B cell (primary cell): ENCODE measurements around the gene SLC17A1. TPM values are rescaled to one million over a fixed set of nuclear protein-coding genes. Genes with fewer than 3 reads are reported as not detected.

Experiments used
- ATAC-seq: fragments of 200-7000 bp; cut with Tn5 transposase; one replicate; pipeline ENCODE4 v1.10.0; 2021; ENCODE audit warnings: low read depth, mild to moderate bottlenecking, moderate number of reproducible peaks, moderate library complexity
- CTCF ChIA-PET: fragments of 350-600 bp; sonication (Branson Sonifier 250); formaldehyde crosslinking; loops from one replicate; lab custom pipeline; 2021; ENCODE audit warnings: antibody characterized with exemption, inconsistent platforms; lab: Charles Lee
- POLR2A ChIA-PET: fragments of 350-600 bp; sonication (Branson Sonifier 250); formaldehyde crosslinking; loops from one replicate; lab custom pipeline; 2021; ENCODE audit warnings: antibody characterized with exemption; lab: Charles Lee
- DNase-seq: peaks from one replicate; pipeline ENCODE4 v3.0.0; 2013
- H2AFZ ChIP-seq: 2 replicates; pipeline ENCODE4 v1.6.1; 2012; ENCODE audit warnings: mild to moderate bottlenecking, low read depth, low read length; ENCODE audit not compliant: insufficient read depth, poor library complexity, severe bottlenecking
- H3K27ac ChIP-seq, 2 donors: 1 replicate in 1 of 2; 2 replicates in 1 of 2; pipeline ENCODE4 v1.5.1; 2012 to 2013; ENCODE audit warnings: low read length in 2 of 2, mild to moderate bottlenecking in 2 of 2, moderate library complexity in 1 of 2
- H3K27me3 ChIP-seq, 4 experiments: fragments of 200-600 bp in 1 of 4; sonication (generic) in 1 of 4; replicated peaks in 1 of 4; 1 replicate in 2 of 4; 2 replicates in 2 of 4; pipeline versions ENCODE4 v1.6.1 to v1.7.0; 2013 to 2016; ENCODE audit warnings: low read length in 3 of 4, mild to moderate bottlenecking in 2 of 4, mixed read lengths in 1 of 4, moderate library complexity in 1 of 4; ENCODE audit not compliant: insufficient read depth in 4 of 4, control insufficient read depth in 3 of 4; ENCODE audit errors: control extremely low read depth in 1 of 4
- H3K36me3 ChIP-seq, 2 experiments: replicated peaks in 1 of 2; 1 replicate in 1 of 2; 2 replicates in 1 of 2; pipeline versions ENCODE4 v1.6.1 to v1.7.1; 2013; ENCODE audit warnings: low read length in 1 of 2; ENCODE audit not compliant: insufficient read depth in 2 of 2, control insufficient read depth in 1 of 2; ENCODE audit errors: control extremely low read depth in 1 of 2, extremely low read depth in 1 of 2
- H3K4me1 ChIP-seq, 2 donors: fragments of 200-600 bp in 1 of 2; sonication (generic) in 1 of 2; 1 replicate in 1 of 2; 2 replicates in 1 of 2; pipeline versions ENCODE4 v1.5.1 to v1.6.1; 2013 to 2017; ENCODE audit warnings: low read length in 2 of 2; ENCODE audit not compliant: control insufficient read depth in 2 of 2, insufficient read depth in 2 of 2
- H3K4me2 ChIP-seq: replicated peaks from 2 replicates; pipeline ENCODE3; 2012; ENCODE audit warnings: mild to moderate bottlenecking, low read depth, low read length; ENCODE audit not compliant: poor library complexity, severe bottlenecking
- H3K4me3 ChIP-seq, 5 experiments: fragments of 200-600 bp in 1 of 5; sonication (generic) in 1 of 5; 1 replicate in 3 of 5; 2 replicates in 2 of 5; pipeline versions ENCODE4 v1.5.1 to v1.7.0; 2011 to 2016; ENCODE audit warnings: low read length in 4 of 5, mild to moderate bottlenecking in 4 of 5, low read depth in 2 of 5, control low read depth in 1 of 5, moderate library complexity in 1 of 5; ENCODE audit not compliant: insufficient read depth in 1 of 5; ENCODE audit errors: control extremely low read depth in 1 of 5, extremely low read depth in 1 of 5
- H3K79me2 ChIP-seq: fragments of 200-600 bp; sonication (generic); one replicate; pipeline ENCODE4 v1.6.0; 2016; ENCODE audit warnings: low read length; ENCODE audit not compliant: control insufficient read depth, insufficient read depth
- H3K9ac ChIP-seq: fragments of 200-600 bp; sonication (generic); 2 replicates; pipeline ENCODE4 v1.6.1; 2017; ENCODE audit warnings: mild to moderate bottlenecking, low read length, moderate library complexity
- H3K9me3 ChIP-seq, 3 donors: one replicate each; pipeline versions ENCODE4 v1.6.1 to v1.7.1; 2013; ENCODE audit warnings: low read length in 2 of 3; ENCODE audit not compliant: control insufficient read depth in 2 of 3, insufficient read depth in 1 of 3; ENCODE audit errors: control extremely low read depth in 1 of 3
- H4K20me1 ChIP-seq: 2 replicates; pipeline ENCODE4 v1.6.0; 2012; ENCODE audit warnings: mild to moderate bottlenecking, low read length; ENCODE audit not compliant: insufficient read depth, control insufficient read depth, poor library complexity, severe bottlenecking
- H3K27ac Mint-ChIP-seq: one replicate; pipeline ENCODE4 v1.8.0; 2021; ENCODE audit warnings: mixed read lengths
- H3K27me3 Mint-ChIP-seq: one replicate; pipeline ENCODE4 v1.8.0; 2021; ENCODE audit warnings: mixed read lengths
- H3K4me1 Mint-ChIP-seq: one replicate; pipeline ENCODE4 v1.8.0; 2021; ENCODE audit warnings: mixed read lengths
- H3K4me3 Mint-ChIP-seq: one replicate; pipeline ENCODE4 v1.8.0; 2021; ENCODE audit warnings: mixed read lengths
- H3K9me3 Mint-ChIP-seq: one replicate; pipeline ENCODE4 v1.8.0; 2022; ENCODE audit warnings: mixed read lengths; ENCODE audit not compliant: insufficient read depth
- CTCF ChIP-seq: fragments of 200-600 bp; IDR thresholded peaks from one replicate; pipeline ENCODE4 v1.8.0; 2022; ENCODE audit warnings: antibody characterized with exemption, mild to moderate bottlenecking
- EZH2 ChIP-seq: IDR thresholded peaks from 2 replicates; pipeline ENCODE4 v1.6.1; 2012; ENCODE audit warnings: borderline replicate concordance, low read depth, mild to moderate bottlenecking, moderate library complexity, low read length; ENCODE audit not compliant: insufficient read depth, poor library complexity, severe bottlenecking
- WGBS: methylation state at CpG from one replicate; pipeline ENCODE4 v1.1.5; 2013; ENCODE audit warnings: missing lambda C conversion rate; ENCODE audit not compliant: insufficient coverage; 5-methylcytosine and 5-hydroxymethylcytosine counted together
- intact Hi-C: fragments of 100-400 bp; cut with micrococcal nuclease; formaldehyde crosslinking; loops from one replicate; pipeline ENCODE4 v1.10.0; 2022
- polyA plus RNA-seq: library from polyadenylated mRNA; depleted of rRNA; stranded (reverse); fragments of >200 nt; gene quantifications from 2 replicates; pipeline ENCODE4 v1.2.3, GENCODE V29; 2012
- total RNA-seq, 2 donors: library from RNA; stranded (reverse); fragments of 120-200 nt in 1 of 2; gene quantifications; 1 replicate in 1 of 2; 2 replicates in 1 of 2; pipeline versions ENCODE4 v1.2.3 to v1.2.4, GENCODE V29; 2013 to 2022

SLC17A1 gene
- total and polyA plus RNA-seq, 2 donors (not counting 1 experiment from before 2014, with no cell fraction given) = not detected

- no peak for ATAC-seq
- no peak overlapping the region for H3K27ac ChIP-seq
- CTCF ChIA-PET = no interaction called here
- H3K36me3 ChIP-seq = no peaks in the 10 kb centered on the region
- H3K4me1 ChIP-seq = peaks cover 5% of the 10 kb centered on the region in 2 donors
- no peak overlapping the region for H3K4me2 ChIP-seq
- Mint-ChIP-seq H3K4me3 (no peak overlapping the region), H3K9me3 (no peaks in the 10 kb centered on the region), H3K4me1 (peaks cover 5% of the 10 kb centered on the region), H3K27ac (no peak overlapping the region), H3K27me3 (no peaks in the 10 kb centered on the region)
- no peak overlapping the region for H3K9ac ChIP-seq
- H3K27me3 ChIP-seq = no peaks in the 10 kb centered on the region
- WGBS = no CpG with 5 or more reads among the region's 1 CpG
- H3K9me3 ChIP-seq = peaks cover 0 to 1% (median 0%) of the 10 kb centered on the region in 3 donors
- TF ChIP-seq EZH2 = no peak
- TF ChIP-seq CTCF = no peak
- POLR2A ChIA-PET = no interaction called here
- DNase-seq = no peak
- no peak overlapping the region for H3K4me3 ChIP-seq
- H2AFZ ChIP-seq = no peak overlapping the region
- no peaks in the 10 kb centered on the region for H4K20me1 ChIP-seq
- no peaks in the 10 kb centered on the region for H3K79me2 ChIP-seq
- intact Hi-C loops = no loop called here
Observed at GRCh38 chr6:25746968-25747367, 84.9 kb downstream of the SLC17A1 start.

- peaks cover 2% of the 10 kb centered on the region for H3K27me3 Mint-ChIP-seq
- H3K9me3 ChIP-seq = peaks cover 0 to 3% (median 2%) of the 10 kb centered on the region in 3 donors
- intact Hi-C loops = no loop called here
- H2AFZ ChIP-seq = no peak overlapping the region
- H3K4me1 Mint-ChIP-seq = peaks cover 5% of the 10 kb centered on the region
- H3K4me3 ChIP-seq = no peak overlapping the region
- H4K20me1 ChIP-seq = no peaks in the 10 kb centered on the region
- ChIA-PET CTCF (interaction anchor here (0.8 kb wide), 1 partner anchor 29 kb away, joined by 3 read pairs; no protein-coding TSS in a partner anchor), POLR2A (no interaction called here)
- no peak overlapping the region for H3K4me2 ChIP-seq
- no peaks in the 10 kb centered on the region for H3K9me3 Mint-ChIP-seq
- H3K9ac ChIP-seq = no peak overlapping the region
- H3K4me3 Mint-ChIP-seq = no peak overlapping the region
- H3K27ac ChIP-seq = no peak overlapping the region
- no peaks in the 10 kb centered on the region for H3K36me3 ChIP-seq
- H3K79me2 ChIP-seq = no peaks in the 10 kb centered on the region
- no peak overlapping the region for H3K27ac Mint-ChIP-seq
- no peak for DNase-seq
- H3K27me3 ChIP-seq = no peaks in the 10 kb centered on the region
- no CpG with 5 or more reads among the region's 4 CpGs for WGBS
- TF ChIP-seq EZH2 = no peak
- no peak for TF ChIP-seq CTCF
- peaks cover 5% of the 10 kb centered on the region in 2 donors for H3K4me1 ChIP-seq
- no peak for ATAC-seq
Observed at GRCh38 chr6:25745836-25746235, 86.0 kb downstream of the SLC17A1 start.
